Esophagus muscularis mucosa (tissue), 4 donors: ENCODE data around the gene OR2T8. TPM values are rescaled to one million over a fixed set of nuclear protein-coding genes. Genes with fewer than 3 reads are reported as not detected.
A peak's percentile ranks its signal among the peaks of the same experiment; 100 is the strongest.

Source experiments
- DNase-seq: peaks from one replicate; pipeline ENCODE4 v3.0.0-alpha.2; 2017; ENCODE audit errors: extremely low spot score
- H3K27ac ChIP-seq, 4 donors: fragments of 200-600 bp; sonication (generic); replicated peaks in 1 of 4; 1 replicate in 3 of 4; 2 replicates in 1 of 4; pipeline ENCODE4 v1.5.1; 2016 to 2019; ENCODE audit warnings: mild to moderate bottlenecking in 1 of 4
- H3K27me3 ChIP-seq, 4 donors: fragments of 200-600 bp; sonication (generic); one replicate each; pipeline versions ENCODE4 v1.5.1 to v1.6.0; 2016 to 2019
- H3K36me3 ChIP-seq, 4 donors: fragments of 200-600 bp; sonication (generic); one replicate each; pipeline ENCODE4 v1.5.1; 2016 to 2019
- H3K4me1 ChIP-seq, 4 donors: fragments of 200-600 bp; sonication (generic); one replicate each; pipeline ENCODE4 v1.5.1; 2016 to 2019
- H3K4me3 ChIP-seq, 4 donors: fragments of 200-600 bp; sonication (generic); 1 replicate in 2 of 4; 2 replicates in 2 of 4; pipeline ENCODE4 v1.5.1; 2016 to 2019; ENCODE audit warnings: mild to moderate bottlenecking in 4 of 4, moderate library complexity in 1 of 4
- H3K9me3 ChIP-seq, 4 donors: fragments of 200-600 bp; sonication (generic); 1 replicate in 3 of 4; 2 replicates in 1 of 4; pipeline ENCODE4 v1.5.1; 2016 to 2019
- CTCF ChIP-seq, 3 experiments: fragments of 200-600 bp in 2 of 3; fragments of 450-650 bp in 1 of 3; sonication (generic) in 2 of 3; IDR thresholded peaks; one replicate each; pipeline ENCODE4 v1.5.1; 2017 to 2019; ENCODE audit warnings: antibody characterized with exemption in 3 of 3, mild to moderate bottlenecking in 2 of 3, moderate library complexity in 1 of 3
- EP300 ChIP-seq: sonication (generic); formaldehyde crosslinking; IDR thresholded peaks from one replicate; pipeline ENCODE4 v1.6.1; 2017; ENCODE audit warnings: antibody characterized with exemption
- POLR2A ChIP-seq: fragments of 450-650 bp; IDR thresholded peaks from one replicate; pipeline ENCODE4 v1.6.1; 2017; ENCODE audit warnings: antibody characterized with exemption, moderate library complexity, mild to moderate bottlenecking, low read depth
- POLR2AphosphoS5 ChIP-seq, 2 donors: sonication (generic); formaldehyde crosslinking; IDR thresholded peaks; one replicate each; pipeline ENCODE4 v1.6.1; 2017; ENCODE audit warnings: antibody characterized with exemption in 2 of 2
- WGBS: methylation state at CpG from one replicate; pipeline ENCODE4 v1.1.5; 2018; 5-methylcytosine and 5-hydroxymethylcytosine counted together
- intact Hi-C: fragments of 100-400 bp; cut with DNase I; formaldehyde crosslinking; loops from one replicate; pipeline ENCODE4 v1.15.1; 2023
- total RNA-seq, 4 donors: library from RNA; depleted of rRNA; stranded (reverse); fragments of >200 nt; gene quantifications; one replicate each; pipeline versions ENCODE4 v1.1.0 to v1.2.1, GENCODE V29; 2016

OR2T8 gene
- total RNA-seq = not detected

- Histone ChIP-seq H3K9me3 (no peaks in the 10 kb centered on the region), H3K4me1 (no peaks in the 10 kb centered on the region), H3K4me3 (no peak within 1 kb of the TSS), H3K27ac (no peak within 1 kb of the TSS), H3K36me3 (no peaks in the 10 kb centered on the region), H3K27me3 (no peaks in the 10 kb centered on the region)
- TF ChIP-seq POLR2AphosphoS5 (IDR thresholded peaks at IDR 0.05) (no peak), EP300 (no peak), POLR2A (no peak), CTCF (IDR thresholded peaks at IDR 0.05) (no peak)
- WGBS = 75% methylated on average over 2 of the region's 2 CpGs
- intact Hi-C loops = no loop called here
- no peak for DNase-seq
These were observed at the start of gene OR2T8 for GRCh38 chr1:247919952-247920351. Gene OR2T8 (plus strand): TSS chr1:247920252. CDS start chr1:247921018, 766 bp downstream.

GRCh38 chr1:247883346-247883745, 36.7 kb upstream of the OR2T8 start:
- intact Hi-C loops = no loop called here
- no peaks in the 10 kb centered on the region for H3K9me3 ChIP-seq
- WGBS = 82% methylated on average over 5 of the region's 9 CpGs
- H3K4me3 ChIP-seq = no peak overlapping the region
- H3K4me1 ChIP-seq = no peaks in the 10 kb centered on the region
- H3K27me3 ChIP-seq = no peaks in the 10 kb centered on the region
- no peak for DNase-seq
- TF ChIP-seq POLR2AphosphoS5 (IDR thresholded peaks at IDR 0.05) = no peak
- no peak for TF ChIP-seq CTCF (IDR thresholded peaks at IDR 0.05)
- TF ChIP-seq EP300 = no peak
- no peak for TF ChIP-seq POLR2A
- no peak overlapping the region for H3K27ac ChIP-seq
- peaks cover 0 to 3% (median 0%) of the 10 kb centered on the region in 4 donors for H3K36me3 ChIP-seq

GRCh38 chr1:247884797-247885413, 35.1 kb upstream of the OR2T8 start:
- H3K9me3 ChIP-seq = no peaks in the 10 kb centered on the region
- WGBS = 87% methylated on average over 10 of the region's 10 CpGs
- intact Hi-C loops = no loop called here
- H3K36me3 ChIP-seq = peaks cover 0 to 3% (median 0%) of the 10 kb centered on the region in 4 donors
- H3K27ac ChIP-seq = no peak overlapping the region
- H3K4me1 ChIP-seq = no peaks in the 10 kb centered on the region
- TF ChIP-seq CTCF (IDR thresholded peaks at IDR 0.05) (no peak), POLR2A (no peak), POLR2AphosphoS5 (IDR thresholded peaks at IDR 0.05) (no peak), EP300 (no peak)
- no peak overlapping the region for H3K4me3 ChIP-seq
- H3K27me3 ChIP-seq = no peaks in the 10 kb centered on the region
- peak; percentile 53 for DNase-seq

- Histone ChIP-seq H3K27ac (no peak within 1 kb of the TSS), H3K9me3 (peaks cover 0 to 10% (median 0%) of the 10 kb centered on the region in 4 donors), H3K4me3 (no peak within 1 kb of the TSS), H3K27me3 (no peaks in the 10 kb centered on the region), H3K4me1 (no peaks in the 10 kb centered on the region), H3K36me3 (no peaks in the 10 kb centered on the region)
- WGBS = 44% methylated on average over 2 of the region's 2 CpGs
- intact Hi-C loops = no loop called here
- TF ChIP-seq CTCF (IDR thresholded peaks at IDR 0.05) (no peak), POLR2A (no peak), POLR2AphosphoS5 (IDR thresholded peaks at IDR 0.05) (no peak), EP300 (no peak)
- DNase-seq = no peak
These were observed 24.9 kb upstream of the OR2T8 start, which contains the start of gene OR2W3 for GRCh38 chr1:247895163-247895637. Gene OR2W3 (plus strand): TSS chr1:247895587. CDS start chr1:247895587, 0 bp downstream.
